Nephron (organoid): Measurements from ENCODE around the gene ANKMY1.

Experiments
- H3K27ac Mint-ChIP-seq, 3 experiments: 2 replicates each; pipeline ENCODE4 v1.8.0; 2020; ENCODE audit warnings: mixed read lengths in 3 of 3, mild to moderate bottlenecking in 2 of 3, moderate library complexity in 1 of 3
- H3K27me3 Mint-ChIP-seq: 2 replicates; pipeline ENCODE4 v1.8.0; 2021; ENCODE audit warnings: low read depth, mild to moderate bottlenecking, moderate library complexity, mixed read lengths
- H3K36me3 Mint-ChIP-seq: 2 replicates; pipeline ENCODE4 v1.8.0; 2020; ENCODE audit warnings: low read depth, mixed read lengths
- H3K4me1 Mint-ChIP-seq: 2 replicates; pipeline ENCODE4 v1.8.0; 2020; ENCODE audit warnings: mixed read lengths
- H3K4me3 Mint-ChIP-seq, 3 experiments: 2 replicates each; pipeline ENCODE4 v1.8.0; 2020; ENCODE audit warnings: mild to moderate bottlenecking in 3 of 3, mixed read lengths in 3 of 3, moderate library complexity in 2 of 3
- H3K9me3 Mint-ChIP-seq: 2 replicates; pipeline ENCODE4 v1.8.0; 2020; ENCODE audit warnings: mixed read lengths
- TF ChIP-seq, protein P1 (sequence below), 3 experiments: fragments of 200-600 bp; sonication (generic); IDR thresholded peaks; one replicate each; pipeline ENCODE4 v1.5.0; 2021; ENCODE audit warnings: antibody characterized with exemption in 3 of 3; ENCODE audit not compliant: unreplicated experiment in 3 of 3

Gene ANKMY1

GRCh38 chr2:240569523-240569997, 11.8 kb upstream of the ANKMY1 start:
- H3K4me1 Mint-ChIP-seq: peaks cover 6% of the 10 kb centered on the region
- H3K4me3 Mint-ChIP-seq: peak overlapping the region; percentile 77 to 81 (median 81)
- no peak overlapping the region for H3K27ac Mint-ChIP-seq
- TF ChIP-seq, protein P1, sequence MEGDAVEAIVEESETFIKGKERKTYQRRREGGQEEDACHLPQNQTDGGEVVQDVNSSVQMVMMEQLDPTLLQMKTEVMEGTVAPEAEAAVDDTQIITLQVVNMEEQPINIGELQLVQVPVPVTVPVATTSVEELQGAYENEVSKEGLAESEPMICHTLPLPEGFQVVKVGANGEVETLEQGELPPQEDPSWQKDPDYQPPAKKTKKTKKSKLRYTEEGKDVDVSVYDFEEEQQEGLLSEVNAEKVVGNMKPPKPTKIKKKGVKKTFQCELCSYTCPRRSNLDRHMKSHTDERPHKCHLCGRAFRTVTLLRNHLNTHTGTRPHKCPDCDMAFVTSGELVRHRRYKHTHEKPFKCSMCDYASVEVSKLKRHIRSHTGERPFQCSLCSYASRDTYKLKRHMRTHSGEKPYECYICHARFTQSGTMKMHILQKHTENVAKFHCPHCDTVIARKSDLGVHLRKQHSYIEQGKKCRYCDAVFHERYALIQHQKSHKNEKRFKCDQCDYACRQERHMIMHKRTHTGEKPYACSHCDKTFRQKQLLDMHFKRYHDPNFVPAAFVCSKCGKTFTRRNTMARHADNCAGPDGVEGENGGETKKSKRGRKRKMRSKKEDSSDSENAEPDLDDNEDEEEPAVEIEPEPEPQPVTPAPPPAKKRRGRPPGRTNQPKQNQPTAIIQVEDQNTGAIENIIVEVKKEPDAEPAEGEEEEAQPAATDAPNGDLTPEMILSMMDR (IDR thresholded peaks at IDR 0.05; ENCODE audit: unreplicated experiment in 3 of 3): no peak
- H3K36me3 Mint-ChIP-seq: no peaks in the 10 kb centered on the region
- no peaks in the 10 kb centered on the region for H3K9me3 Mint-ChIP-seq
- H3K27me3 Mint-ChIP-seq: peaks cover 9% of the 10 kb centered on the region

- peaks cover 13% of the 10 kb centered on the region for H3K4me1 Mint-ChIP-seq
- H3K27me3 Mint-ChIP-seq: peaks cover 9% of the 10 kb centered on the region
- H3K4me3 Mint-ChIP-seq: peak overlapping the region; percentile 81 to 82 (median 81)
- no peak overlapping the region for H3K27ac Mint-ChIP-seq
- H3K9me3 Mint-ChIP-seq: no peaks in the 10 kb centered on the region
- no peaks in the 10 kb centered on the region for H3K36me3 Mint-ChIP-seq
- TF ChIP-seq, protein P1 (IDR thresholded peaks at IDR 0.05; ENCODE audit: unreplicated experiment in 3 of 3): no peak
Observed at GRCh38 chr2:240568678-240569522, 11.1 kb upstream of the ANKMY1 start.

DNA sequence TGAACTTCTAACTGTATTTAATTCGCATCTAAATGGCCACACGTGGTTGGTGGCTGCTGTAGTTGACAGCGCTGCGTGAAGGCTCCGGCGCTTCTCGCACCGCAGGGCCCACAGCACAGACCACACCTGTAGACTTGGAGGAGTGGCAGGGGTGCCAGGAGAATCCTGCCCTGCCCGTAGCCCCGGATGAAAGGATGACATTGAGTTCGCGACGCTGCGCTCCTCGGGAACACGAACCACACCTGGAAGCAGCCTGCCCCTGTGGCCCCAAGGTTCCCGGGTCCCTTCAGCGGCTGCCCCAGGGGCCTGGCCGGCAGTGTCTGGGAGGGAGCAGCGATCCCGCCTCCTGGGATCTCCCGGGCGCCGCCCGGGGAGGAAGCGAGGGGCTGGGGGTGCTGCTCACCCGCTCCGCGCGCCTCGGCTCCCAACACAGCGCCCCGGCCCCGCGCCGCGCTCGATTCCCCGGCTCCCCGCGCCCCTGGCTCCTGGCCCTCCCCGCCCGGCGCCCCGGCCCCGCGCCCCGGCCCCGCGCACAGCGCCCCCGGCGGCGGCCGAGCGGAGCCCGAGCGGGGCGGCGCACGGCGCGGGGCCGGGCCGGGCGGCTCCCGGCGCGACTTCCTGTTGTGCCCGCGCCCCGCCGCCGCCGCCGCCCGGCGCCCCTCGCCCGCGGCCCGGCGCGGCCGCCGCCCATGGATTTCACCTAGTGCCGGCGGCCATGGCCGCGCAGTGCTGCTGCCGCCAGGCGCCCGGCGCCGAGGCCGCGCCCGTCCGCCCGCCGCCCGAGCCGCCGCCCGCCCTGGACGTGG, 10.3 kb upstream of the ANKMY1 start, which contains the start of gene RNPEPL1:
Gene RNPEPL1 (plus strand): TSS at position 613 of the 806 bp plus-strand sequence. CDS start 103 bp downstream, at position 716.
- H3K27me3 Mint-ChIP-seq: peaks cover 9% of the 10 kb centered on the region
- H3K36me3 Mint-ChIP-seq: peaks cover 3% of the 10 kb centered on the region
- peak within 1 kb of the TSS; percentile 85 to 97 (median 89) for H3K4me3 Mint-ChIP-seq
- H3K4me1 Mint-ChIP-seq: peaks cover 18% of the 10 kb centered on the region
- no peaks in the 10 kb centered on the region for H3K9me3 Mint-ChIP-seq
- TF ChIP-seq, protein P1 (IDR thresholded peaks at IDR 0.05; ENCODE audit: unreplicated experiment in 3 of 3): no peak
- H3K27ac Mint-ChIP-seq: peak within 1 kb of the TSS; percentile 82 to 85 (median 83)

DNA sequence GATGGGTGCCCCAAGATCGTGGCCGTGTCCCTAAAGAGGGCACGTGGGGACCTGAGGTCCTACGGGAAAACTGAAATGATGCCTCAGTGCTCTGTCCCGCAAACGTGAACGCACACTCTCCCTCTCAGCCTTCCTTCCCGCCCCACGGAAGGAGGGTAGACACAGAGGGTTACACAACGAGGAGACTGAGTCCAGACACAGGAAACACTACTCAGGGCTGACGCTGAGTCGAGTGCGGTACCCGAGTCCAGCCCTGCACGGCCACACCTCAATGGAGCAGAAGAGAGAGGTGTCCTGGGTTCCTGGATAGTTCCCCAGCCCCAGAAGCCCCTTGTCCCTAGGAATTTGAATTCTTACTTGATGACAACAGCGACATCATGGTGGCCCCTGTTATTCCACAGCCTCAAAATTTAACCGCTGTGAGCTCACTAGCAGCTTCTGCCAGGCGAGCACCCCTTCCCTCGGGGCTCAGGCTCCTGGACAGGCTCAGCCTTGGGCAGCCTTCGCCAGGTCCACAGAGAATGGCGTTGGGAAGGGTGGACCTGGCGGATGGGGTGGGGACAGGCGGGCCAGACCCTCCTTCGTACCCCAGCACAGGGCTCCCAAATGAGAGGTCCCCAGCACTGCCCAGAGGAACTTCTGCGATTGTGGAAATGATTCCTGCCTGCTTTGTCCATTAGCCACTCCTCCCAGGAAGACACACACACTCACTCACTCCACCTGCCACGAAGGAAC, 9.5 kb upstream of the ANKMY1 start:
- H3K9me3 Mint-ChIP-seq: no peaks in the 10 kb centered on the region
- peak overlapping the region; percentile 82 to 85 (median 83) for H3K27ac Mint-ChIP-seq
- TF ChIP-seq, protein P1 (IDR thresholded peaks at IDR 0.05; ENCODE audit: unreplicated experiment in 3 of 3): no peak
- H3K36me3 Mint-ChIP-seq: peaks cover 3% of the 10 kb centered on the region
- H3K27me3 Mint-ChIP-seq: peaks cover 9% of the 10 kb centered on the region
- peaks cover 18% of the 10 kb centered on the region for H3K4me1 Mint-ChIP-seq
- H3K4me3 Mint-ChIP-seq: peak overlapping the region; percentile 85 to 97 (median 89)

DNA sequence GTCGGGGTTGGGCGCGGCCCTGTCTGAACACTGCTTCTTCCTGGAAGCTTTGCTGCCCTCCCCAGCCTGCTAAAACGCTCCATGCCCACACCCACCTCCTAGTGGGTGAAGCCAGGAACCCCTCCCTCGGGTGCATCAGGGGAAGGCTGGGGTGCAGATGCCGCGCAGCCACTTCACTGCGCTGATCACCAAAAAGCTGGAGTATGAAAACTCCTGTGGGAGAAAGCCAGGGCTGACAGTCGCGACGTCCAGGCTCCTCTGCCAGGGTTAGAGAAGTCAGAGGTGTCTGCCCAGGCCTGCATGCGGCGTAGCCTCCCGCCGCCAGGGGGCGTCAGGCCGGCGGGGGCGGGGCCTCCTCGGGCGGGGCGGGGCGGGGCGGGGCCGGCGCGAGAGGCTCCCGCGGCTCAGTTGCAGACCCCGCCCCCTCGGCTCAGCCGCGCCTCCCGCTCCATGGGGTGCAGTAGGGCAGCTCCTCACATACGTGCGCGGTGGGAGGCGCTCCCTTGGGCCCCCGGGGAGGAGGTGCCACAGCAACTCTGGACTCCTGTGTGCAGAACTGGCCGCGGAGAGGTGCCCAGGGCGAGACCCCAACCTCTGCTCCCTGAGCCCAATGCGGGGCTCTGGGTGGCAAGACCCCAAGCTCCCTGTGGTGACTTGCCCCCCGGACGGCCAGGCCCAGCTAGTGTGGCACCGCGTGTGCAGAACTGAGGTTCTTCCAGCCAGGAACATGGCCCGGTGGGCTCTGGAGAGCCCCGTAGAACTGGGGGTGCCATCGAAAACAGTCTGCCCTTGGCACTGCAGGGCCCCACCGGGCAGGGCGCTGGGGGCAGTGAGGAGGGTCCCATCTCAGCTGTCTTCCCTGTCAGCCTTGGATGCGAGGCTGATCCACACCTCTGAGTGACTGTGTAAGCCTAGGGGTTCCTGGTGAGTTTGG, 8.7 kb upstream of the ANKMY1 start:
- H3K27me3 Mint-ChIP-seq: peaks cover 9% of the 10 kb centered on the region

More for the DNA sequence above, 8.7 kb upstream of the ANKMY1 start:
- H3K4me1 Mint-ChIP-seq: peaks cover 21% of the 10 kb centered on the region
- TF ChIP-seq, protein P1 (IDR thresholded peaks at IDR 0.05; ENCODE audit: unreplicated experiment in 3 of 3): peak; percentile 95 to 96 (median 96)
- H3K9me3 Mint-ChIP-seq: no peaks in the 10 kb centered on the region
- H3K27ac Mint-ChIP-seq: no peak overlapping the region
- peaks cover 3% of the 10 kb centered on the region for H3K36me3 Mint-ChIP-seq
- H3K4me3 Mint-ChIP-seq: peak overlapping the region; percentile 85 to 97 (median 89)
